Right lung (tissue), 5 donors: Measurements from ENCODE around the gene PLEKHM3. TPM values are rescaled to one million over a fixed set of nuclear protein-coding genes. Genes with fewer than 3 reads are reported as not detected.

Source experiments
- DNase-seq, 2 donors: peaks; one replicate each; pipeline ENCODE4 v3.0.0-alpha.2; 2013
- polyA plus RNA-seq, 5 donors: library from polyadenylated mRNA; unstranded; fragments of 120-200 nt; gene quantifications; one replicate each; pipeline versions ENCODE4 v1.2.1 to v1.2.3, GENCODE V29; 2013; ENCODE audit warnings: inconsistent platforms in 1 of 5, low replicate concordance in 1 of 5; ENCODE audit not compliant: insufficient read length in 5 of 5, insufficient read depth in 1 of 5

The PLEKHM3 gene
- polyA plus RNA-seq, 5 donors = 12.1 to 15.8 (median 14.6) TPM

DNA sequence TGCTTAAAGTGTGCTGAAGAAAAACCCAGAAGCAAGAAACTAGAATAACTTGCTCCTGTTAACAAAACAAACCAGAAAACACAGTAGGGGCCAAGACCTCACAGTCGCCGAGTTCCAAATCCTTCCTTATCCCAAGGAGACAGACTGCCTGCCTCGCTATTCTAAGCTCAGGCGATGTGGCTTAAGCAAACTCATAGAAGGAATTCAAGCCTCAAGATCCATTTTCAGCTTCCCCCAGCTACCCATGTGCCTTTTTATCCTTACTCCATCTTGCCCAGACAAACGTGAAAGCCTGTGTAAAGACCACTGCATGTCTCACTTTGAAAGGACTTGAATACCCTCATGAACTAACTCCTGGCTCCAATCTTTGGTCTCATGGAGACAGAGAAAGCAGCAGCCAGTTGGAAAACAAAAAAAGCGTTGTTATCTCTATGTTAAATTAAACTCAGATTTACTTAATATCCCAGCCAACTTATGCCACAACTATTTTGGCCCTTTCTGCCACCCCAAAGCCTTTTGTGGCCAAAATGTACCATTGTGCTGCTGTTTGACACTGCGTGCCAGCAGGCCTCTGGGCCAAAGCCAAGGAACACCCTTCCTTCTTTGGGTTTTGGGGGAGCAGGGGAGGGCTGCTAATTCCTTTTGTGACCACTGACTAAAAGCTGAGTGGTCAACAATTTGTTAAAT lies 132.5 kb downstream of the PLEKHM3 start:
- DNase-seq = no peak

GRCh38 chr2:207891086-207891844 lies 134.1 kb downstream of the PLEKHM3 start:
- DNase-seq = no peak

DNA sequence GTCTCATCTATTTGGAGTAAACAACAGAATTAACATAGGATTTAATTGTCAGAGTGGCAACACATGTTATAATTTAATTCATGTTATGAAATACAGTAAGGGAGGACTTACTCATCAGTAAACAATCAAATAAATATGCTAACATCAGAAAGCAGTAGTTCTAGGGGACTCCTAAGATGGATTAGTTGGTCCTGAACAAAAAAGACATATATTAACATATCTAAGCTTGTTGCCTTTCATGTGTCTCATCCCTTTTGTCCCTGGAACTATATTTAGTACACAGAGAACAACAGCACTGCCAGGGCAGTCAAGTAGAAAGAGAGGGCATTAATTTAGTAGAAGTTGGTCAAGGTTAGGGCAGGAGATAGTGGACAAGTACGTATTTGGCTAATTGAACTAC lies 137.8 kb downstream of the PLEKHM3 start:
- no peak for DNase-seq

- no peak for DNase-seq
These were observed 140.3 kb downstream of the PLEKHM3 start for GRCh38 chr2:207885010-207885409.

GRCh38 chr2:207884127-207884526 lies 141.2 kb downstream of the PLEKHM3 start:
- DNase-seq = no peak

GRCh38 chr2:207883002-207883780 lies 142.1 kb downstream of the PLEKHM3 start:
- DNase-seq = no peak

DNA sequence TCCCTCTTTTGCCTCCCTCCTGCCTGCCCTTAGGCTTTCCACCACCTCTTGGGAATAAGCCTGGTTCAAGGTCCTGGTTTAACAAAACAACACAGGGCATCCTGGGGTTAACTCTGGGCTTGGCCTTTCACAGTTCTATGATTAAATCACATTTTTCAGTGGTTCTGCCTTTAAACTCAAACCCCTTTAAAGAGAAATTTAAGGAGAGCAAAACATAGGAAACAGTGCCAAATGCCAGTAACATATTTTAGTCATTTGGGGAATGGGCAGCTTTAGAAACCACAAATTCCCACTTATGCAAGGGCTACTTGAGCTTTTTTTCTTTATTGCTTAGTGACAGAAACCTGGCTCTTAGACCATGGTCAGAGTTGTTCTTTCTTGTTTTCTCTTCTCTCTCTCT lies 143.4 kb downstream of the PLEKHM3 start:
- no peak for DNase-seq

GRCh38 chr2:207879536-207879935 lies 145.8 kb downstream of the PLEKHM3 start:
- no peak for DNase-seq

DNA sequence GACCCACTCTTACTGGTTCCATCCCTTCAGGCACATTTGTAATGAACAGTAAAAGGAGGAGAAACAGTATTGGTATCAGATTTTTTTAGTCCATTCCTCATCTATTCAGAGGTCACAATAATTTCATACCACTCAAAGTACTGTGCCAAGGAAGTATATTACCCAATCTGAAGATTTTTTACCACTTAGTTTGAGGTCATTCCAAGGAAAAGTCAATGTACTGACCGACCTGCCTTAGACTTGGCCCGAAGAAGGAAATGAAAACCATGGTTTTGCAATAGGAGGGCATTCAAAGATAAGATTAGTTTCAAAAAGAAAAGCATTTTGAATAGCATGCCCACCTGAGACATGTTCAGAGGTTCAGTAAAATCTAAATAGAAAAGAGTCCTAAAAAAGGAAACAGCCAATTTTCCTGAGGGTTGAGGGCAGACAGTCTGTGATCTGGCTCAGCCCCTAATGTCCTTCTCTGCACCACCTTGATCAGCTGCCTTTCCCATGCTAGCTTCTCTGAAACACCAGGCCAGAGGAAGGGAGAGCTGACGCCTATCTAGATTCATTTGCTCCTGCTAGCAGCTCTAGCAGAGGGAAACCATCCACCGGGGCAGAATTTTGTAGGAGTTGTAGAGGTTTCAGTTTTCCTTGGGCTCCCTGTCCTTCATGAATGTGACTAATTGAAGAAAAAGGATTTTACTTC lies 148.3 kb downstream of the PLEKHM3 start:
- no peak for DNase-seq

GRCh38 chr2:207875473-207876212 lies 149.7 kb downstream of the PLEKHM3 start:
- no peak for DNase-seq

DNA sequence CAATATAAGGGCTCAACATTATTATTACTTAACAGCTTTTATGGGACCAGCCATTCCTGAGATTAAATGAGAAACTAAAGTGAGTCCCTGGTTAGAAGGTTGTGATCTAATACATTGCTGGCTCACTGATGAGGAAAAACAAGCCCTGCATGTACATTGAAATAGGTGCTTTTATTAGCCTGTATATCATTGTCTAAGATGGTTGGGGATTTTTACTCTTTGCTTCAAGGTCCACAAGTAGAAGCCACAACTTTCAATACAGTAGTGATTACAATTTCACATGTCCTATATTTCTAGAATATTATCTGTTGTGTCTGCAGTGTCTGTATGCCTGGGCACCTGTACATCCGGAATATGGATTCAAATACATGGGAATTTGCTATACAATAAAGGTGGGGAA lies 151.5 kb downstream of the PLEKHM3 start:
- DNase-seq = no peak

DNA sequence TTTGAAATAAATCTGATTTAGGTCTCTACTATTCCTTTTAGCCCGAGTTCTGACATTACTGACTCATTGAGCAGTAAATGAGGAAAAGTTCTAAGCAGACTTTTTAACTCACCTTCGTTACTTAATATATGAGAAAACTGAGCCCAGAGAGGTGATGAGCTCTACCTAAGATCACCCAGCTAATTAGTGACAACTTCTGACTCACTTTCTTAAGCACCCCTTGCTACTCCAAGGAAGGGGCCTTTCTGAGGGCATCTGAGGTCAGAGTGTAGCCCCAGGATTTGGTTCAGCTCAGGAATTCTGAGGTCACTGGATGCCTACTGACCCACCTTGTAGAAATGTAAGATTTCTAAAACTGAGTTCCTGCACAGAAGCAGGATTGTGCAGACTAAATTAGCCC lies 153.4 kb downstream of the PLEKHM3 start:
- DNase-seq = no peak

- no peak for DNase-seq
These were observed 153.8 kb downstream of the PLEKHM3 start for GRCh38 chr2:207871506-207871905.

DNA sequence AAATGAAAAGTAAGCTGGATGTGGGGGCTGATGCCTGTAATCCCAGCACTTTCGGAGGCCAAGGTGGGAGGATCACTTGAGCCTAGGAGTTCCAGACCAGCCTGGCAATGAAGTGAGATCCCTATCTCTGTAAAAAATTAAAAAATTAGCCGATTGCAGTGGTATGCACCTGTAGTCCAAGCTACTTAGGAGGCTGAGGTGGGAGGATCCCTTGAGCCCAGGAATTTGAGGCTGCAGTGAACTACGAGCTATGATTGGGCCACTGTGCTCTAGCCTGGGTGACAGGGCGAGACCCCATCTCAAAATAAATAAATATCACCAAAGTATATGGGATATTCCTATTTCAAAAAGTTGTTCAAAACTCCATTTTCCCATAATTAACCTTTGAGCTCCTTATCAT lies 154.5 kb downstream of the PLEKHM3 start:
- no peak for DNase-seq

GRCh38 chr2:207869784-207870778 lies 155.2 kb downstream of the PLEKHM3 start:
- no peak for DNase-seq

DNA sequence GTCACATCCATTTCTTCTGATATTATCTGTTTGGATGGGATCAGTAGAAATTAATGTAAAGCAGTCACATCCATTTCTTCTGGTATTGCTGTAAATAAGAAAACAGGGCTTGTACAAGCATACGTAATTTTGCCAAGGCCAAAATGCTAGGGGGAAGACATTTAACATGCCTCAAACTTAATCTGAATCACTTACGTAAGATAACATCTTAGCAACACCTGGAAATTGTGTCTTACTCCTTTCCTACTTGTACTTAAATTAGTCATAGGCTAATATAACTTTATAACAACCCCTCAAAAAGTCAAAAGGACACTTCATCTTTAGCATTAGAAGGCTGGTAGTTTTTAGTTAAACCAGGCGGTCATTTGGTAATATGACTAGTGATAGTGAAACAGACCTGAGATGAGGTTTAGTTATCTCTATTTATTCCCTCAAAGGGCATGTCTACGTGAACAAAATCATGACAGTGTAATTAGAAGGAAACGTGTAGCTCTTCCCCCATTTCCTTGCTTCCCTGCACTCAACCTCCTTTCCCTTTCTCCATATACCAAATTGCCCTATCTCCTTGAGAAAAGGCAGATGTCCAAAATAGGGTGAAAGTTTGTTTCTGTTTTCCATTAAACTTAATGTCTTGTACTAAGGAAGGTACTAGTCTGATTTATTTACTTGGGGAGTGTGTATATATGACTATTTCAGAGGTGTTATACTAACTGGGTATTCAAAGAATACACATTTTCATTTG lies 156.3 kb downstream of the PLEKHM3 start:
- DNase-seq = no peak

DNA sequence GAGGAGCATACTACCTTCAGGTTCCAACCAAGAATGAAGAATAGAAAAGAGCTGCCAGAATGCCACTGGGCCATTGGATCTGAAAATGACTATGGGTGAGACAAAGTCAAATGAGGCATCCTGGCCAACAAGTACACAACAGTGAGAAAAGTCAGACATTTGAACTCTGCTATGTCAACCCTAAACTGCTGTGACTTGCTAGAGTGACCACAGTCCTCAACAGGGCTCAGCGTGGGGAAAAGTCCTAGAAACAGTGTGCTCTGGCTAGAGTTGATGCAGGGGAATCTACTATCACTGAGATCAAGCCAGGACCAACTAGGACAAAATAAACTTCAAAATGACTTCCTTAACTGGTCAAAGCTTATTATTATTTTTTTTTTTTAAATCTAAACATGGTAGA lies 157.4 kb downstream of the PLEKHM3 start:
- DNase-seq = no peak

GRCh38 chr2:207867056-207867455 lies 158.3 kb downstream of the PLEKHM3 start:
- no peak for DNase-seq

GRCh38 chr2:207865210-207865609 lies 160.1 kb downstream of the PLEKHM3 start:
- no peak for DNase-seq
